Activated gamma-delta T cell (primary cell): Measurements from ENCODE around the gene SLCO1B3.
"Not testable (repeated sequence)": the region's sequence is repeated elsewhere in the genome, so short reads cannot be mapped to it uniquely, and the experiment has no call there.

Experiments
- DNase-seq: peaks from one replicate; lab custom pipeline; 2025; lab: John Stamatoyannopoulos, UW
- total RNA-seq, 2 donors: gene quantifications; one replicate each; lab custom pipeline; 2026; lab: John Stamatoyannopoulos, UW

The SLCO1B3 gene, protein sequence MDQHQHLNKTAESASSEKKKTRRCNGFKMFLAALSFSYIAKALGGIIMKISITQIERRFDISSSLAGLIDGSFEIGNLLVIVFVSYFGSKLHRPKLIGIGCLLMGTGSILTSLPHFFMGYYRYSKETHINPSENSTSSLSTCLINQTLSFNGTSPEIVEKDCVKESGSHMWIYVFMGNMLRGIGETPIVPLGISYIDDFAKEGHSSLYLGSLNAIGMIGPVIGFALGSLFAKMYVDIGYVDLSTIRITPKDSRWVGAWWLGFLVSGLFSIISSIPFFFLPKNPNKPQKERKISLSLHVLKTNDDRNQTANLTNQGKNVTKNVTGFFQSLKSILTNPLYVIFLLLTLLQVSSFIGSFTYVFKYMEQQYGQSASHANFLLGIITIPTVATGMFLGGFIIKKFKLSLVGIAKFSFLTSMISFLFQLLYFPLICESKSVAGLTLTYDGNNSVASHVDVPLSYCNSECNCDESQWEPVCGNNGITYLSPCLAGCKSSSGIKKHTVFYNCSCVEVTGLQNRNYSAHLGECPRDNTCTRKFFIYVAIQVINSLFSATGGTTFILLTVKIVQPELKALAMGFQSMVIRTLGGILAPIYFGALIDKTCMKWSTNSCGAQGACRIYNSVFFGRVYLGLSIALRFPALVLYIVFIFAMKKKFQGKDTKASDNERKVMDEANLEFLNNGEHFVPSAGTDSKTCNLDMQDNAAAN
- total RNA-seq = 0 reads per million in 2 donors

DNA sequence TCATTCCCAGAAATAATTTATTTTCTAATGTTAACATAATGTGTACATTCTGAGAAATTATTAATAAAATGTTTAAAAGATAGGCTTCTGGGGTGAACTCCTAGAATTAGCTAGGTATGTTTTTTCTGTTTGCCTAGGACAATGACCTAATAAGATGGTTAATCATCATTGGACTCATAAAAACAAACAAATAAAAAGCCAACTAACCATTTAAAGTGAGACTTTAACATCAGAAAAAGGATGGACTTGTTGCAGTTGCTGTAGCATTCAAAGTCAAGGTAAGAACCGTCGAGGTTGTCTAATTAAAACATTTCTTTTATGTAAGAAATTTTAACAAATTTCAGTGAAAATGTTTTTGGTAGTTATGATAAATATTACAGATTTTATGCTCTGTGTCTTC, at the start of gene SLCO1B3:
Gene SLCO1B3, plus strand, starts transcription at position 219 of the 400 bp plus-strand sequence. CDS start 5,034 bp downstream, outside the sequence.
- no peak for DNase-seq

DNA sequence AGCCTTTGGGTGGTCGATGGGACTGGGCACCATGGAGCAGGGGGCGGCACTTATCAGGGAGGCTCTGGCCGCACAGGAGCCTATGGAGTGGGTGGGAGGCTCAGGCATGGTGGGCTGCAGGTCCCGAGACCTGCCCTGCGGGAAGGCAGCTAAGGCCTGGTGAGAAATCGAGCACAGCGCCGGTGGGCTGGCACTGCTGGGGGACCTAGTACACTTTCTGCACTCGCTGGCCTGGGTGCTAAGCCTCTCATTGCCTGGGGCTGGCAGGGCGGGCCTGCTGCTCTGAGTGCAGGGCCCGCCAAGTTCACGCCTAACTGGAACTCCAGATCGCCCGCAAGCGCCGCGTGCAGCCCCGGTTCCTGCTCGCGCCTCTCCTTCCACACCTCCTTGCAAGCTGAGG, 33.1 kb upstream of the SLCO1B3 start:
- no peak for DNase-seq

DNA sequence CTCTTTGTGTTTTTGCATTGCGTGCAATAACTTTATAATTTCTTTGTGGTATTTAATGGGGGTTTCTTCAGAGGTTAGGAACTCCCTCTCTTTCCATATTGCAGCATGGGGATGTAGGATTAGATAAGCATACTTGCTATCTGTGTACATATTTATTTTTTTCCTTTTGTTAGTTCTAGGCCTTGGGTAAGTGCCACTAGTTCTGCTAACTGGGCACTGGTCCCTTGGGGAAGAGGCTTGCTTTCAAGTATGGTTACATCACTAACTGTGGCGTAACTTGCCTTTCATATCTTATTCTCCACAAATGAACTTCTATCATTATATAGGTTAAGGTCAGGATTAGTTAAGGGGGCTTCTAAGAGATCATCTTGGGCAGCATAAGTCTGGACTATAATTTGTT, 31.5 kb upstream of the SLCO1B3 start:
- no peak for DNase-seq

DNA sequence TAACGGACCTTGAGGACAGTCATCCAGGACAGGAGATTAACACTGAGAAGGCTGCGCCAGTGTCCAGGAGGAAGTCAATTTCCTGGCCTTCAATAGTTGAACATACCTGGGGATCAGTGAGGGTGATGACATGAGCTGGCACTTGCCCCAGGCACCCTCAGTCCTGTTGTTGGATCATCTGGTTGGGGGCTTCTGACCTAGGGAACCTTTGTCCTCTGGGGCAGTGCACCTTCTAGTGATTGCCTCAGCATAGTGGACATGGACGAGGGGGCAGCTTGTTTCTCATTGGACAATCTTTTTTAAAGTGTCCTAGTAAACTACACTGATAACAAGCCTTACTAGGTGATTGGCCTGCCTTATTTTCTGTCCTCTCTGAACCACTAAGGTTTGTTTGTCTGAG, 30.5 kb upstream of the SLCO1B3 start:
- DNase-seq = not testable (repeated sequence)

DNA sequence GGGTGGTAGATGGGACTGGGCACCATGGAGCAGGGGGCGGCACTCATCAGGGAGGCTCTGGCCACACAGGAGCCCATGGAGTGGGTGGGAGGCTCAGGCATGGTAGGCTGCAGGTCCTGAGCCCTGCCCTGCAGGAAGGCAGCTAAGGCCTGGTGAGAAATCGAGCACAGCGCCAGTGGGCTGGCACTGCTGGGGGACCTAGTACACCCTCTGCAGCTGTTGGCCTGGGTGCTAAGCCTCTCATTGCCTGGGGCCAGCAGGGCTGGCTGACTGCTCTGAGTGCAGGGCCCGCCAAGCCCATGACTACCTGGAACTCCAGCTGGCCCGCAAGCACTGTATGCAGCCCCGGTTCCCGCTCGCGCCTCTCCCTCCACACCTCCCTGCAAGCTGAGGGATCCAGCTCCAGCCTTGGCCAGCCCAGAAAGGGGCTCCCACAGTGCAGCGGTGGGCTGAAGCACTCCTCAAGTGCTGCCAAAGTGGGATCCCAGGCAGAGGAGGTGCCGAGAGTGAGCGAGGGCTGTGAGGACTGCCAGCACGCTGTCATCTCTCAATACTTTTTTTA, 26.6 kb upstream of the SLCO1B3 start:
- not testable (repeated sequence) for DNase-seq

DNA sequence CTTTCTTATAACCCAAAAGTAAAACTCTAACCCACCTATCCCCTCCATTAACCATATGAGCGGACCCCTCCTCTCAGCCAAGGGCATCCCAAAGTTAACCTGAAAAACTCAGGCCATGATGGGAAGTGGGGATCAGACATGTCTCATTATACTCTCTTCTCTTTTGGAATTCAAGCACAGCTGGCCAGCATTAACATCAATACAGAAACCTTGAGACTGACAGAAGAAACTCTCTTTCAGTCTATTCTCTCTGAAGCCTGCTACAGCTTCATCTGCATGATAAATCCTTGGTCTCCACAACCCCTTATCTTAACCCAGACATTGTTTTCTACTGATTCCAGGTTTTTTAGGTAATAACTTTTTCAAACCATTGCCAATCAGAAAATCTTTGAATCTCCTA, 17.5 kb upstream of the SLCO1B3 start:
- DNase-seq = no peak

DNA sequence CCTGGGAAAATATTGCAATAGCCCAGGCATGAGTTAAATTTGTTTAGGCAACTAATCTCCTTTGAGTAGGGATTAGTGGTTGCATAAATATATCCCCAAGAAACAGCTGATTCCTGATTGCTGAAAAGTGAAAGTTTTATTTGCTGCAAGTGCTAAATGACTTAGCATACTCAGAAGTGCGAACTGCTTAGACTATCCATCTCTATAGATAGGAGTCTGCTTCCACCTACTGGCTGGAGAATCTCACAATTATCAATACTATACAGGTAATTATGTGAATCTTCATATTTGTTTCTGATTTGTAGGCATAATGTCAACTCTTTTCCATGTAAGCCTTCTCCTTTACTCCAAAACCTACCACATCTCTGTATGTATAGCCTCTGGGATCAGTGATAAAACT, 12.0 kb upstream of the SLCO1B3 start:
- no peak for DNase-seq

DNA sequence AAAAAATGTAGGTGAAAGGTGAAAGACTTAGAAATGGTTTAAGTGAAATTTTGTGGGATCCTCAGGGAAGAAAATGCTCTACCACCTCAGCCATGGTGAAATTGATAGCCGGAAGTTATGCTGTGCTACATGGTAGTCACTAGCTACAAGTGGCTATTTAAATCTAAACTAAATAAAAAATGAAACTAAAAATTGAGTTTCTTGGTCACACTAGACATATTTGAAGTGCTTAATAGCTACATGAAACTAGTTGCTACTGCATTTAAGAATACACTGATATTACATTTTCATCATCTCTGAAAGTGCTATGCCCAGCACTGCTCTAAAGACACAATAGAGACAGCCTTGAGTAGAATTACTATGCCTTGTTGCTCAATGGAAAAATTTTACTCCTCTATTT, 10.3 kb upstream of the SLCO1B3 start:
- no peak for DNase-seq

DNA sequence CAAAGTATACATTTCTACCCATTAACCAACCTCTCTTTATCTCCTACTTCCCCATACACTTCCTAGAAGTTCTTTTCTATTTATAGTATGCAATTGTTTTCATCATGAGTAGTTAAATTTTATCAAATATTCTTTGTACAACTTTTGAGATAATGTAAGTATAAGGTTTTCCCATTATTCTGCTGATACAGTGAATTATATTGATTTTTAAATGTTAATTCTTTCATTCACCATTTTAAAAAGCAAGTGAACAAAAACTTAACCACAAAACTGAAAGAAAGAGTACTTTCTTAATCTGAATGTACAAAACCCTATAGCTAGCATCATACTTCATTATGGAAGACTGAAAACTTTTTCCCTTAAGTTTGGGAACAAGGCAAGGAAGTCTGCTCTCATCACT, 9.5 kb upstream of the SLCO1B3 start:
- DNase-seq = no peak

DNA sequence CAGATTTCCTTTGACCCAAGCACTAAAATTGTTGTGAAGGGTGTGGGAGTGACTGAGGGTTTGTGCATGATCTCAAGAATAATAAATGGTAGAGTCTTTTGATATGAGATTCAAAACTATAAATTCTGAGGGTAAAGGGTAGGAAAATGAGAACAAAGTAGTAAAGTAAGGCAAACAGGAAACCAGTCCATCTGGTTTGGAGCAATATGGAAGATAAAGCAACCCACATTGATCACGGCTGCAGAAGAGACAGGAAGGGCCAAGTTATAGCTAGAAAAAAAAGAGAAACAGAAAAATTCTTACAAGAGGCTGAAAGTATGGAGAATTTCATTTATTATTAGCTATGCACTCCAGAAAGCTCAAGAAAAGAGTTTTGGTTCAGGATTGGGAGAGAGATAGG, 4.6 kb upstream of the SLCO1B3 start:
- DNase-seq = no peak

DNA sequence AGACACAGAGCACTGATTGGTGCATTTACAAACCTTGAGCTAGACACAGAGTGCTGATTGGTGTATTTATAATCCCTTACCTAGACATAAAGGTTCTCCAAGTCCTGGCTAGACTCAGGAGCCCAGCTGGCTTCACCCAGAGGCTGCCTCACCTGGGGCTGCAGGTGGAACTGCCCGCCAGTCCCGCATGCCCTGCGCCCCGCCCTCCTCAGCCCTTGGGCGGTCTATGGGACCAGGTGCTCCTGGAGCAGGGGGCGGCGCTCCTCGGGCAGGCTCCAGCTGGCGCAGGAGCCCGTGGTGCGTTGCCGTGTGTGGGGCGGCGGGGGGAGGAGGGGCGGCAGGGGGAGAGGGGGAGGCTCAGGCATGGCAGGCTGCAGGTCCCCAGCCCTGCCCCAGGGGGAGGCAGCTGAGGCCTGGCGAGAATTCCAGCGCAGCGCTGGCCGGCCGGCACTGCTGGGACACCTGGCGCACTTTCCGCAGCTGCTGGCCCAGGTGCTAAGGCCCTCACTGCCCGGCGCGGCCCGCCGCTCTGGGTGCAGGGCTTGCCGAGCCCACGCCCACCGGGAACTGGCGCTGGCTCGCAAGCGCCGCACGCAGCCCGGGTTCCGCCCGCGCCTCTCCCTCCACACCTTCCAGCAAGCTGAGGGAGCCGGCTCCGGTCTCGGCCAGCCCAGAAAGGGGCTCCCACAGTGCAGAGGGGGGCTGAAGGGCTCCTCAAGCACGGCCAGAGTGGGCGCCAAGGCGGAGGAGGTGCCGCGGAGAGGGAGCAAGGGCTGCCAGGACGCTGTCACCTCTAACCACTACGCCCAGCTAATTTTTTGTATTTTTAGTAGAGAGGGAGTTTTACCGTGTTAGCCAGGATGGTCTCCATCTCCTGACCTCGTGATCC, 3.1 kb upstream of the SLCO1B3 start:
- no peak for DNase-seq

DNA sequence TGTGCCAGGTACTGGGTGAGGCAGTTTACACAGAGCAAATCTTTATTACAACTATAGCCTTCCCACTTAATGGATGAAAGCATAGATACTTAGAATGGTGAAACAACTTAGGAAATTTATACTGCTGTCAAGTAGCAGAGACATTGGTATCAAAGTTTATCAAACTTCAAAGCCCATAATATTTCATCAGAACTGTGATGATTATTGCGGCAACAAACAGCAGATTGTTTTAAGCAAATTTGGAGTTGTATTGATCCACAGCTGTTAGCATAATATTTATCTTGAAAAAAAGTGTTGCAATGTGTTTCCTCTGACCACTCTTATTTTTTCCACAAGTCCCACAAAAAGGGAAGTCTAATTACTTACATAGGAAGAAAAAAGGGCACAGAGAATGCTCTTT, 2.0 kb upstream of the SLCO1B3 start:
- DNase-seq = no peak

DNA sequence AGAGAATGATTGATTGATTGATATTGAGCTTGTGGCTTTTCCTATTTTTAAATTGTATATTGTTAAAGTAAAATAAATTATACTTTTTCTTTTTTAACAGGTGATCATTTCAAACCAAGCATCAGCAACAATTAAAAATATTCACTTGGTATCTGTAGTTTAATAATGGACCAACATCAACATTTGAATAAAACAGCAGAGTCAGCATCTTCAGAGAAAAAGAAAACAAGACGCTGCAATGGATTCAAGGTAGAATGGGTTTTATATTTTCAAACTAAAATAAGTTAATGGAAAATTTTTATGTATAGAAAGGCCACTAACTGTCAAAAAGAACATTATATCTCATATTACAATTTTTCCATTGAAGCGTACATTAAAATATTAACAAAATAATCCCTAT, 5.1 kb downstream of the SLCO1B3 start:
- no peak for DNase-seq

DNA sequence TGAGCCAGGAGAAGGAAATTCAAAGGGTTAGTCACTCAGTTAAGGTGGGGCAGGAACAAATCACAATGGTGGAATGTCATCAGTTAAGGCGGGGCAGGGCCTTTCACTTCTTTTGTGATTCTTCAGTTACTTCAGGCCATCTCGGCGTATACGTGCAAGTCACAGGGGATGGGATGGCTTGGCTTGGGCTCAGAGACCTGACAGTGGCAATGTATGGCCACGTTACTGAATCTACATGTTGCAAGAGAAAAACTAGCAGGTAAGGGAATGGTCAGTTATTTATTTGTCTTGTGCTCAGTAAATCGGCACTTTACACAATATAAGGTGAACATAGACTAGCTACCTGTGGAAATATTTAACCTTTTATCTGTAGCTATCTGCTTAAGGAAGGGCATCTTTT, 11.9 kb downstream of the SLCO1B3 start:
- DNase-seq = no peak

DNA sequence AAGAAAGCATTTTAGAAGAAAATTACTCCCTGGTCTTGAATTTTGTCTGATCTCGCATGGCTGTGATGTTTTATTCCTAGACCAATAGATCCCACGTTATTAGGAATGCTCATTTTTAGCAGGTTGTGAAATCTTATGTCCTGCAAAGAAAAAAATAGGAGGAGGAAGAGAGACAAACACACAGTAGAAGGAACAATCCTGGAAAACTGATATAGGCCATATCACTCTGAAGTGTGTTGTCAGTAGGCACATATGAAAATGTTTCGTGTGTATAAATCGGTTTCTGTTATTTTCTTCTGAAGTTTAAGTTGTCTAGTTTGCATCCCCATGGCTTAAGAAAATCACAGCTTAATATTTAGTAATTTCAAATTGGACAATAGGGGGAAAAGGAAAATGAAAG, 12.4 kb downstream of the SLCO1B3 start:
- no peak for DNase-seq

DNA sequence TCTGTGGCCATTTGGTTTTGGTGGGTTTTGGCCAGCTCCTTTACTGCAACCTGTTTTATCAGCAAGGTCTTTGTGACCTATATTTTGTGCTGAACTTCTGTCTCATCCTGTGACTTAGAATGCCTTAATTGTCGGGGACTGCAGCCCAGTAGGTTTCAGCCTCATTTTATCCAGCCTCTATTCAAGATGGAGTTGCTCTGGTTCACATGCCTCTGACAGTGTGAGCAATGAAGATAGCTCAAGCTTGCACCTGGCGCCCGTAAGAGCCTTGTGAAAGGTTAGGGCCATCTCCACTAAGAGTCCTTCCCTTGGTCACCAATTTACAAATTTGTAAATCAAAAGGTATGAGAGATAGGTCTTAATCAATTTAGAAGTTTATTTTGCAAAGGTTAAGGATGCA, 19.4 kb downstream of the SLCO1B3 start:
- DNase-seq = no peak

DNA sequence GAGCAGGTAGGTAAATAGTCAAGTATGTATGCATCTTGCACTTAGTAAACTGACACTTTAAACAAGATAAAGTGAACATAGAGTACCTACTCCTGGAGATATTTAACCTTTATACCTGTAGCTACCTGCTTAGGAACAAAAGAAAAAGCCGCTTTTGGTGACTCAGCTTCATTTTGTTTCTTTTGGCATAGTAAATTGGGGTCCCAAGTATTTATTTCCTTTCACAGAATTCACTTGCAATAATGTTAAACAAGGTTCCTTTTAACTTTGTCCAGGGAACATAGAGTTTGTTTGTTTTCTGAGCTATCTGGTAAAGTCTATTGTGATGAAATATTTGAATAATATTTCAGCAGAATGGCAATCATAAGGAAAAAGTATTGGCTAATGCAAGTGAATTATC, 20.0 kb downstream of the SLCO1B3 start:
- no peak for DNase-seq

DNA sequence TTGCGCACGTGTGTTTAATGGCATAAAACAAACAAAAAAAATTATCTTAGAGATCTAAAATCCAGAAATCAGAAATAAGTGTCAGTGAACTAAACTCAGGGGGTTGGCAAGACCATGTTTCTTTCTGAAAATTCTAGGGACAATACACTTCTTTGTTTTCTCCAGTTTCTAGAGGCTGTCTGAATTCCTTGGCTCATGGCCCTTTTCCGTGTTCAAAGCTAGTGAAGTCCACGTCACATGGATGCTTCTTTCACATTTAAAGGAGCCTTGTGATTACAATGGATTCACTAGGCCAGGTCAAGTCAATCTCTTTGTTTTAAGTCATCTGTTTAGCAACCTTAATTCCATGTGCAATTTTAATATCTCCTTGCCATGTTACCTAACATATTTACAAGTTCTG, 22.4 kb downstream of the SLCO1B3 start:
- no peak for DNase-seq

DNA sequence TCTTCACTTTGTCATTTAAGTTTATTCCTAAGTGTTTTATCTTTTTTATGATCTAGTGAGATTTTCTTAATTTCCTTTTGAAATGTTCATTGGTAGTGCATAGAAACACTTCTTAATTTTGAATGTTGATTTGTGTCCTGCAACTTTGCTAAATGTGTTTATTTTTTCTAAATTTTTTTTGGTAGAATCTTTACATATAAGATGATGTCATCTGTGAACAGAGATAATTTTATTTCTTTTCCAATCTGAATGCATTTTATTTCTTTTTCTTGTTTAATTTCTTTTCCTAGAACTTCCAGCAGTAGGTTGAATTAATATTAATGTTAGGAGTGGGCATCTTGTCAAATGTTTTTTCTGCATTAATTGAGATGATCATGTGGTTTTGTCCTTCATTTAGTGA, 42.1 kb downstream of the SLCO1B3 start:
- no peak for DNase-seq

DNA sequence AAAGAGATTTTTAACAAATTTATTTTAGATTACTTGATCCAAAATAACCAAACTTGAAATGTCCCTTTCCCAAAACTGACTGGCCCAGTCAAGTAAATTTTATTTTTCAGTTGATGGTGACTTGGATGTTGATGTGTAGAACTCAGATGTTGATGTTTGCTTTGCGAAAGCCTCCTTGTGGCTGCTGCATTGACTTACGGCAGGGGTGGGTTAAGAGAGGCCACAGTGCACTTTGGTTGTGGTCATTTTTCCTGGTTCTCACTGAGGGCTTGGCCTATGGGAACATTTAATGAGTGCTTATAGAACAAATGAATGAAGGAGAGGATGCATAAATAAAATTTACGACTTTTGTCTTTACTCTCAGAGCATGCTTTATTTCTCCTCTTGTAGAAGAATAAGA, 52.6 kb downstream of the SLCO1B3 start:
- no peak for DNase-seq

DNA sequence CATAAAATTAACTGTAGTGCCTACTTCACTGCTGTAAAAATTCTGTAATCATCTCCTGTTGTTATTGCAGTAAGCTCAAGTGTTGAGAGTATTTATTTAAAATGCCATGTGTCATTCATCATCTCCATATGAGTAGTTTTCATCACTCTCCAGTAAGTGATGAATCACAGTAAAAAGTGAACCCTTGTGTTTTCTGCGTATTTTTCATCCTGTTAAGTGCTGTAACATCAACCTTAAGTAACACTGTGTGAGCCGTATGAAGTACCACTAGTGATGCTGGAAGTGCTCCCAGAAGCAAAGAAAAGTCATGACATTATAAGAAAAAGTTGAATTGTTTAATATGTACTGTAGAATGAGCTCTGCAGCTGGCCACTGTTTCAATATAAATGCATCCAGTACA, 55.4 kb downstream of the SLCO1B3 start:
- no peak for DNase-seq

DNA sequence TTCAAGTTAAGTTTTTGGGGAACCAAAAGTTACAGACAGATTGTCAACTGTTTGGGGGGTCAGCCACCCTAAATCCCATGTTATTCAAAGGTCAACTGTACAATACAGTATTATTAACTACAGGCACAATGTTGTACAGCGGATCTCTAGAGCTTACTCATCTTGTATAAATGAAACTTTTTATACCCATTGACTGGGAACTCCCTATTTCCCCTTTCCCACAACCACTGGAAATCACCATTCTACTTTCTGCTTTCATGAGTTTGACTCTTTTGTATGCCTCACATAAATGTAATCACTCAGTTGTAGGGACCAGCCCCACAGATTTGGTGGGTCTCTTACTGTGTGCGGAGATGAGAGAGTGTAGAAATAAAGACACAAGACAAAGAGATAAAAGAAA, 57.8 kb downstream of the SLCO1B3 start:
- DNase-seq = no peak
